Renal cortical epithelial cell (primary cell): Measurements from ENCODE around the gene DRAP1. TPM values are rescaled to one million over a fixed set of nuclear protein-coding genes. Genes with fewer than 3 reads are reported as not detected.

Experiments
- DNase-seq: peaks from one replicate; pipeline ENCODE4 v3.0.0-alpha.2; 2011; ENCODE audit warnings: low read depth
- total RNA-seq: library from RNA; depleted of rRNA; stranded (reverse); fragments of >200 nt; gene quantifications from 2 replicates; pipeline ENCODE4 v1.2.3, GENCODE V29; 2014

DRAP1 gene
- 54.2 and 117 TPM in 2 replicates for total RNA-seq

GRCh38 chr11:65919141-65919572 lies at the start of gene DRAP1:
Gene DRAP1 (plus strand): TSS chr11:65919426. CDS start chr11:65919502, 76 bp downstream.
- peak; percentile 87 for DNase-seq

- DNase-seq = no peak
These were observed 49.5 kb upstream of the DRAP1 start for GRCh38 chr11:65869643-65870306.

- no peak for DNase-seq
These were observed 48.9 kb upstream of the DRAP1 start for GRCh38 chr11:65870307-65870658.

- DNase-seq = no peak
These were observed 48.2 kb upstream of the DRAP1 start for GRCh38 chr11:65870706-65871681.

- DNase-seq = no peak
These were observed 47.2 kb upstream of the DRAP1 start for GRCh38 chr11:65871811-65872548.

- no peak for DNase-seq
These were observed 46.5 kb upstream of the DRAP1 start, which contains the start of gene EFEMP2 for GRCh38 chr11:65872586-65873317. Gene EFEMP2 (minus strand): TSS chr11:65872800. CDS start chr11:65872354, 446 bp downstream.

- peak; percentile 72 for DNase-seq
These were observed 45.7 kb upstream of the DRAP1 start for GRCh38 chr11:65873318-65874156.

GRCh38 chr11:65879617-65880016 lies 39.6 kb upstream of the DRAP1 start, which contains the start of gene CTSW:
Gene CTSW (plus strand): TSS chr11:65879837. CDS start chr11:65879855, 18 bp downstream.
- no peak for DNase-seq

GRCh38 chr11:65880027-65880426 lies 39.2 kb upstream of the DRAP1 start:
- DNase-seq = no peak

- no peak for DNase-seq
These were observed 38.3 kb upstream of the DRAP1 start for GRCh38 chr11:65880844-65881421.

GRCh38 chr11:65882120-65883057 lies 36.8 kb upstream of the DRAP1 start:
- no peak for DNase-seq

GRCh38 chr11:65883058-65883761 lies 36.0 kb upstream of the DRAP1 start:
- DNase-seq = no peak

GRCh38 chr11:65883786-65884715 lies 35.2 kb upstream of the DRAP1 start:
- DNase-seq = no peak

GRCh38 chr11:65884716-65885092 lies 34.5 kb upstream of the DRAP1 start:
- DNase-seq = peak; percentile 50

GRCh38 chr11:65885231-65885630 lies 34.0 kb upstream of the DRAP1 start:
- no peak for DNase-seq

- DNase-seq = no peak
These were observed 33.3 kb upstream of the DRAP1 start for GRCh38 chr11:65885808-65886536.
